ENCODE data around the gene GPC1.

Gene GPC1

DNA sequence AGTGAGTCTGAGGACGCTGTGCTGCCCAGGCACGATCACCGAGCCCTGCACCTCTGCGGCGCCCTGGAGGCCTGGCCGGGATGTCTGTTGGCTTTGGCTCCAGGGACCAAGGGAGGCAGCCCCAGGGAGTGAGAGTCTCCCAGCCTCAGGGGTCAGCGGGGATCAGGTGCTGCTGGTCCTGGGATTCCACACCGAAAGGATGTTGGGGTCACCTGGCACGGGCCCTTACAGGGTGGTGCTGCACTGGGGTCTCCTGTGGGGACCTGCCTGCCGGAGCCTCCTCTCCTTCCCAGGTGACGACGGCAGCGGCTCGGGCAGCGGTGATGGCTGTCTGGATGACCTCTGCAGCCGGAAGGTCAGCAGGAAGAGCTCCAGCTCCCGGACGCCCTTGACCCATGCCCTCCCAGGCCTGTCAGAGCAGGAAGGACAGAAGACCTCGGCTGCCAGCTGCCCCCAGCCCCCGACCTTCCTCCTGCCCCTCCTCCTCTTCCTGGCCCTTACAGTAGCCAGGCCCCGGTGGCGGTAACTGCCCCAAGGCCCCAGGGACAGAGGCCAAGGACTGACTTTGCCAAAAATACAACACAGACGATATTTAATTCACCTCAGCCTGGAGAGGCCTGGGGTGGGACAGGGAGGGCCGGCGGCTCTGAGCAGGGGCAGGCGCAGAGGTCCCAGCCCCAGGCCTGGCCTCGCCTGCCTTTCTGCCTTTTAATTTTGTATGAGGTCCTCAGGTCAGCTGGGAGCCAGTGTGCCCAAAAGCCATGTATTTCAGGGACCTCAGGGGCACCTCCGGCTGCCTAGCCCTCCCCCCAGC lies 30.5 kb downstream of the GPC1 start:
- peak; percentile 0 for DNase-seq (ENCODE audit: low read depth, low spot score)

DNA sequence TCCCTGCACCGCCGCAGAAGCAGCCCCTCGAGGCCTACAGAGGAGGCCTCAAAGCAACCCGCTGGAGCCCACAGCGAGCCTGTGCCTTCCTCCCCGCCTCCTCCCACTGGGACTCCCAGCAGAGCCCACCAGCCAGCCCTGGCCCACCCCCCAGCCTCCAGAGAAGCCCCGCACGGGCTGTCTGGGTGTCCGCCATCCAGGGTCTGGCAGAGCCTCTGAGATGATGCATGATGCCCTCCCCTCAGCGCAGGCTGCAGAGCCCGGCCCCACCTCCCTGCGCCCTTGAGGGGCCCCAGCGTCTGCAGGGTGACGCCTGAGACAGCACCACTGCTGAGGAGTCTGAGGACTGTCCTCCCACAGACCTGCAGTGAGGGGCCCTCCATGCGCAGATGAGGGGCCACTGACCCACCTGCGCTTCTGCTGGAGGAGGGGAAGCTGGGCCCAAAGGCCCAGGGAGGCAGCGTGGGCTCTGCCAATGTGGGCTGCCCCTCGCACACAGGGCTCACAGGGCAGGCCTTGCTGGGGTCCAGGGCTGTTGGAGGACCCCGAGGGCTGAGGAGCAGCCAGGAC lies 31.2 kb downstream of the GPC1 start:
- peak; percentile 1 for DNase-seq (ENCODE audit: low read depth, low spot score)

GRCh38 chr2:240467149-240467642 lies 31.7 kb downstream of the GPC1 start:
- DNase-seq (ENCODE audit: low read depth, low spot score) = peak; percentile 0

DNA sequence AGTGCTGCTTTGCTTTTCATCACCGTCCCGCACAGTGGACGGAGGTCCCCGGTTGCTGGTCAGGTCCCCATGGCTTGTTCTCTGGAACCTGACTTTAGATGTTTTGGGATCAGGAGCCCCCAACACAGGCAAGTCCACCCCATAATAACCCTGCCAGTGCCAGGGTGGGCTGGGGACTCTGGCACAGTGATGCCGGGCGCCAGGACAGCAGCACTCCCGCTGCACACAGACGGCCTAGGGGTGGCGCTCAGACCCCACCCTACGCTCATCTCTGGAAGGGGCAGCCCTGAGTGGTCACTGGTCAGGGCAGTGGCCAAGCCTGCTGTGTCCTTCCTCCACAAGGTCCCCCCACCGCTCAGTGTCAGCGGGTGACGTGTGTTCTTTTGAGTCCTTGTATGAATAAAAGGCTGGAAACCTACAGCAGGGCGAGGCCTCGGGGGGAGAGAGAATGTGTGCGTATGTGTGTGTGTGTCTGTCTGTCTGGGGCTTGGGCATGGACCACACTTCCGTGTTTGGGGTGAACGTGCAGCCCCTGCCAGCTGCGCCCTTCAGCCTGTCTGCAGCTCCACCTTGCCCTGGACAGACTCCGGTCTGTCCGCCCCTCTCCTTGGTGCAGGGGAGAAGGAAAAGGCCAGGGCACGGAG lies 32.3 kb downstream of the GPC1 start:
- peak; percentile 2 for DNase-seq (ENCODE audit: low read depth, low spot score)

GRCh38 chr2:240468303-240469238 lies 33.1 kb downstream of the GPC1 start:
- peak; percentile 6 for DNase-seq (ENCODE audit: low read depth, low spot score)

DNA sequence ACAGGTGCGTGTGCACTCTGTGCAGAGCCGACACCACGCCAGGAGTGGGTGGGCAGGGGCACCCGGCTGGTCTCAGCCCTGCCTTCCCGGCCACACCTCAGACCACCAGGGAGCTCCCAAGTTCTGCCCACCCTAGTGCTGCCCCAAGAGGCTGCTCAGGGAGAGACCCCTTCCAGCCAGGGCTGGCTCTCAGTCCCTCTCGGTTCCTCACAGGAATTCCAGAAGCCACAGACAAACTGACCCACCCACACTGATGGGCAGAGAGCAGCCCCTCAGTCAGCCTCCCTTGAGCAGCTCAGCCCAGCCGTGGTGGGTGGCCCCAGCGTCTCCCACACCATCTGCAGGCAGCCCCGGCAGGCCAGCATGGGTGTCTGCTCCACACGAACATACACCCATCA lies 33.8 kb downstream of the GPC1 start:
- peak; percentile 11 for DNase-seq (ENCODE audit: low read depth, low spot score)

GRCh38 chr2:240469740-240470139 lies 34.3 kb downstream of the GPC1 start:
- peak; percentile 2 for DNase-seq (ENCODE audit: low read depth, low spot score)

GRCh38 chr2:240472078-240472790 lies 36.8 kb downstream of the GPC1 start:
- DNase-seq (ENCODE audit: low read depth, low spot score) = no peak

DNA sequence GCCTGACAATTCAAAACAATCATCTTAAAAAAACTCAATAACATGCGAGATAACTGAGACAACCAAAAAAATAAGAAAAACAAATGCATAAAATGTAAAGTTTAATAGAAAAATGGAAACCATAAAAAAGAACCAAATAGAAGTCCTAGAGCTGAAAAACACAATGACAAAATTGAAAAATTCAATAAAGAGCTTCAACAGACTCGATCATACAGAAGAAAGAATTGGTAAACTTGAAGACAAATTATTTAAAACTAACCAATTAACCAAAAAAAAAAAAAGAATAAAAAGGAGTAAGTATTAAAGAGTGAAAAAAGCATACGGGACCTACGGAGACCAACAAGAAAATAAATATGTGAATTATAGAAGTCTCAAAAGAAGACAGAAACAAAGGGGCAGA lies 37.7 kb downstream of the GPC1 start:
- DNase-seq (ENCODE audit: low read depth, low spot score) = no peak

DNA sequence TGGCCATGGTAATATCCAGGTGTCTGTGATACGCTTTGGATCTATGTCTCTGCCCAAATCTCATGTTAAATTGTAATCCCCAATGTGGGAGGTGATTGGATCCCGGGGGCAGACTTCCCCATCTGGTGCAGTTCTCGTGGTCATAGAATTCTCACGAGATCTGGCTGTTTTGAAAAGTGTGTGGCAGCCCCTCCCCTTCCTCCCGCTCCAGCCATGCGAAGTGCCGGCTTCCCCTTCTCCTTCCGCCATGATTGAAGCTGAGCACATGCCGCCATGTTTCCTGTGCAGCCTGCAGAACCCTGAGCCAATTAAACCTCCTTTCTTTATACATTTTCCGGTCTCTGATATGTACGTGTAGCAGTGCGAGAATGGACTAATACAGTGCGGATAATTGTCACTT lies 42.5 kb downstream of the GPC1 start:
- DNase-seq (ENCODE audit: low read depth, low spot score) = no peak

DNA sequence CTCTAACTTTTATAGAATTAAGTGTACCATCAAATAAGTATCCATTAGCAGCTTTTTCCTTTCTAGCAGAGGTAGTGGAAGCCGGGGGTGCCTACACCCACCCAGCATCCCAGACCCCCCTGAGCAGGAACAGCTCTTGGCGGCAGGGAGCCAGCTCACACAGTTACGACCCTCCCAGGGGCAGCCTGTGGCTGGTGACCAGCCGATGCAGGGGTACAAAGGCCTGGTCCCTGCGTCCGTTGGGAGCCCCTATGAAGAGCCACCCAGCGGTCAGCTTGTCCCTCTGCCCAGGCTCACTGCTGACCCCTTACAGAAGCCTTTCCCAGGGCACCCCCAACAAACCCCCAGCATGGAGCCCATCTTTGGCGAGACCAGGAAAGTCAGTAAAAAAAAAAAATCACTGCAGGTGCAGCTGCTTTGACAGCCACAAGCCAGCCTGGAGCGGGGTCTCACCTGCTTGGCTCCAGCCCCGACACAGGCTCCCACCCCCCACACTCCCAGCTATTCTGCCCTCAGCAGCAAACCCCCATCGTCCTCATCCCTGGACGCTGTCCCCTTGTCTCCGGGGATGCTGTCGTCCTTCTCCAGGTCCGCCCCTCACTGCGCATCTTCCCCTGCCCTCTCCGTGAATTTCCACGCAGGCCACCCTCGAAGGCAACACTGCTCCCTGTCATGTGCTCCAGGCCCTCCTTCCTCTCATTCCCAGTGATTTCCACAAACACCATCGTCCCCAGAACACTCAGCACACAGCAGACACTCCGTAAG lies 43.1 kb downstream of the GPC1 start:
- DNase-seq (ENCODE audit: low read depth, low spot score) = no peak

- no peak for DNase-seq (ENCODE audit: low read depth, low spot score)
Measured at GRCh38 chr2:240479111-240479501, 43.6 kb downstream of the GPC1 start.

DNA sequence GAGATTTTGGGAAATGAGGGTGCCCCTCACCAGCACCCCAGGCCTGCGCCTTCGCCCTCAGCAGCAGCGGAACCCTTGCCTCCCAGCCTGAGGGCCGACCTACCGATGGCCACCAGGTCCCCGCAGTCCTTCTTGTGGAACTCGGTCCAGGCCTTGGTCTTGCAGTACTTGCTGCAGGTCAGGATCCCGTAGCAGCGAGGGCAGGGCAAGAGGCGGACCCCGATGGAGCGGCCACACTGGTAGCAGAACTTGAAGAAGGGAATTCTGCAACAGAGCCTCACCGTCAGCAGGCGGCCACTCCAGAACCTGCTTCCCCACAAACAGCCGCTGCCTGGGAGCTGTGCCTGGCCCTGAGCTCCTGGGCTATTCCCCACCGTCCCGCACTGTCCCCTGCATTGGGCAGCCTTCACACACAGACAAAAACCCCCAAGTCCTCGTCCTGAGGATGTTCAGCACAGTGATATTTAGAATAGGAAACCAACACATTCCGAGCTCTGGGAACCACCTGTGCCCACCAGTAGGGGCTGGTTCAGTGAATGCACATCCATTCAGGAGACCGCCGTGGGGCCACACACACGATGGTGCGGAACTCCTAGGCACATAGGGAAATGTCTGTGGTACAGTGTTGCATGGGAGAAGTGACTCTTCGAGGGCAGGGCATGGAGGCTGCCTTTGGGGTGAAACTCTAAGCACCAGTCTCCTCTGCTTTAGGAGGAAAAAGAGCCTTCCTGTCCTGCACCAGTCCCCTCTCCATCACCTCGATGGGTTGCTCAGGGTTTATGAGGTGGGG lies 45.6 kb downstream of the GPC1 start:
- DNase-seq (ENCODE audit: low read depth, low spot score) = no peak

DNA sequence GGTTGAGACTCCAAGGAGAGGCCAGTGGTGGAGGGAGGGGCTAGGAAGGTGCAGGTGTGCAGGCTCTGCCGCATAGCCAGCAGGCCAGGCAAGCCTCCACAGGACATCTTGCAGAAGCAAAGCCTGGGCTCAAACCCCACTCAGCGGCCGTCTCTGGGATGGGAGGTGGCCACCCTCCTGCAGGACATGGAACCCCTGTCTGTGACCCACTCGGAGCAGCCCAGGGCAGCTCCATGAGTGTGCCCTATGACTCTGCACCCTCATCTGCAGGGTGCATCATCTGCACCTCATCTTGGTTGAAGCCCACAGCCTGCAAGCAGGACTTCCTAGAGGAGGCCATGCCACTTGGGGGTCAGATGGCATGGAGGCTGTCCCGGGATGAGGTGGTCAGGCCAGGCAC lies 46.3 kb downstream of the GPC1 start:
- no peak for DNase-seq (ENCODE audit: low read depth, low spot score)

- no peak for DNase-seq (ENCODE audit: low read depth, low spot score)
Measured at GRCh38 chr2:240482141-240482540, 46.7 kb downstream of the GPC1 start.

- DNase-seq (ENCODE audit: low read depth, low spot score) = no peak
Measured at GRCh38 chr2:240491483-240491882, 56.0 kb downstream of the GPC1 start.

- no peak for DNase-seq (ENCODE audit: low read depth, low spot score)
Measured at GRCh38 chr2:240494194-240494793, 58.8 kb downstream of the GPC1 start.

GRCh38 chr2:240494942-240495341 lies 59.5 kb downstream of the GPC1 start:
- peak; percentile 26 for DNase-seq (ENCODE audit: low read depth, low spot score)

DNA sequence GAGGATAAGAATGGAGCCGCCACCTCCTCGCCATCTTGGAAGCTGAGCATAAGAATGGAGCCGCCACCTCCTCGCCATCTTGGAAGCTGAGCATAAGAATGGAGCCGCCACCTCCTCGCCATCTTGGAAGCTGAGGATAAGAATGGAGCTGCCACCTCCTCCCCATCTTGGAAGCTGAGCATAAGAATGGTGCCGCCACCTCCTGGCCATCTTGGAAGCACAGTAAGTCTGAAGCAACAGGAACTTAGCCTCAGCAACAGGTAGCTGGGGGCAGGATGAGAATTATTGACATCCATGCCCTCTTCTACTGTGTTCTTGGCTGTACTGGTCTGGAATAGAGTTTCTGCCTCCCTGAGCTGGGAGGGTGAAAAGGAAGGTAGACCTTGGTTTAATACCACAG lies 61.6 kb downstream of the GPC1 start:
- peak; percentile 23 for DNase-seq (ENCODE audit: low read depth, low spot score)
